HL-60 (cell line): ENCODE measurements around the gene FOLR2.
"Not testable (repeated sequence)": the region's sequence is repeated elsewhere in the genome, so short reads cannot be mapped to it uniquely, and the experiment has no call there.

Source experiments
- DNase-seq, 2 experiments: peaks; one replicate each; pipeline ENCODE4 v3.0.0-alpha.2; 2010 to 2020; ENCODE audit warnings: low read depth in 1 of 2, low spot score in 1 of 2
- H3K27ac ChIP-seq: fragments of 250-450 bp; sonication (Bioruptor Pico); replicated peaks from 2 replicates; pipeline ENCODE4 v1.5.1; 2020; ENCODE audit warnings: mild to moderate bottlenecking, moderate library complexity
- H3K27me3 ChIP-seq: fragments of 250-450 bp; sonication (Bioruptor Pico); 2 replicates; pipeline ENCODE4 v1.5.1; 2021; ENCODE audit warnings: mild to moderate bottlenecking, moderate library complexity; ENCODE audit not compliant: insufficient read depth, poor library complexity, severe bottlenecking
- H3K4me3 ChIP-seq: replicated peaks from 2 replicates; pipeline ENCODE4 v1.5.1; 2011; ENCODE audit warnings: mild to moderate bottlenecking, control low read depth, low read length; ENCODE audit not compliant: insufficient read depth
- GABPA ChIP-seq: IDR thresholded peaks from 2 replicates; pipeline ENCODE4 v1.6.1; 2012; ENCODE audit warnings: low read depth
- POLR2AphosphoS5 ChIP-seq: IDR thresholded peaks from 2 replicates; pipeline ENCODE4 v1.6.1; 2012; ENCODE audit warnings: low read depth
- SPI1 ChIP-seq: IDR thresholded peaks from 2 replicates; pipeline ENCODE4 v1.6.1; 2012; ENCODE audit warnings: low read depth, mild to moderate bottlenecking, borderline replicate concordance
- TF ChIP-seq, protein P1 (sequence below): IDR thresholded peaks from 2 replicates; pipeline ENCODE4 v1.6.1; 2012; ENCODE audit warnings: low read depth; ENCODE audit not compliant: insufficient replicate concordance
- TF ChIP-seq, protein P2 (sequence below): IDR thresholded peaks from one replicate; pipeline ENCODE4 v1.5.1; 2011; ENCODE audit warnings: low read length, control low read depth, inconsistent platforms; ENCODE audit not compliant: insufficient read depth

FOLR2 gene

DNA sequence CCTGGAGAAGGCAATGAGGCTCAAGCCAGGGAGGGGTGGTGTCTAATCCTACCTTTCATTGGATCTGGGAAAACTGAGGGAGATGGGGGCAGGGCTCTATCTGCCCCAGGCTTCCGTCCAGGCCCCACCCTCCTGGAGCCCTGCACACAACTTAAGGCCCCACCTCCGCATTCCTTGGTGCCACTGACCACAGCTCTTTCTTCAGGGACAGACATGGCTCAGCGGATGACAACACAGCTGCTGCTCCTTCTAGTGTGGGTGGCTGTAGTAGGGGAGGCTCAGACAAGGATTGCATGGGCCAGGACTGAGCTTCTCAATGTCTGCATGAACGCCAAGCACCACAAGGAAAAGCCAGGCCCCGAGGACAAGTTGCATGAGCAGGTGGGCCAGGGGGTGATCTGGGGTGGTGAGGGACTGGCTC is 24.6 kb upstream of the FOLR2 start, which contains the start of gene FOLR1:
Gene FOLR1 (plus strand): TSS at position 180 of the 421 bp plus-strand sequence. CDS start 34 bp downstream, at position 214.
- Histone ChIP-seq H3K27ac (no peak within 1 kb of the TSS), H3K27me3 (no peaks in the 10 kb centered on the region), H3K4me3 (no peak within 1 kb of the TSS)
- no peak for TF ChIP-seq SPI1
- TF ChIP-seq GABPA: no peak
- TF ChIP-seq, protein P1, sequence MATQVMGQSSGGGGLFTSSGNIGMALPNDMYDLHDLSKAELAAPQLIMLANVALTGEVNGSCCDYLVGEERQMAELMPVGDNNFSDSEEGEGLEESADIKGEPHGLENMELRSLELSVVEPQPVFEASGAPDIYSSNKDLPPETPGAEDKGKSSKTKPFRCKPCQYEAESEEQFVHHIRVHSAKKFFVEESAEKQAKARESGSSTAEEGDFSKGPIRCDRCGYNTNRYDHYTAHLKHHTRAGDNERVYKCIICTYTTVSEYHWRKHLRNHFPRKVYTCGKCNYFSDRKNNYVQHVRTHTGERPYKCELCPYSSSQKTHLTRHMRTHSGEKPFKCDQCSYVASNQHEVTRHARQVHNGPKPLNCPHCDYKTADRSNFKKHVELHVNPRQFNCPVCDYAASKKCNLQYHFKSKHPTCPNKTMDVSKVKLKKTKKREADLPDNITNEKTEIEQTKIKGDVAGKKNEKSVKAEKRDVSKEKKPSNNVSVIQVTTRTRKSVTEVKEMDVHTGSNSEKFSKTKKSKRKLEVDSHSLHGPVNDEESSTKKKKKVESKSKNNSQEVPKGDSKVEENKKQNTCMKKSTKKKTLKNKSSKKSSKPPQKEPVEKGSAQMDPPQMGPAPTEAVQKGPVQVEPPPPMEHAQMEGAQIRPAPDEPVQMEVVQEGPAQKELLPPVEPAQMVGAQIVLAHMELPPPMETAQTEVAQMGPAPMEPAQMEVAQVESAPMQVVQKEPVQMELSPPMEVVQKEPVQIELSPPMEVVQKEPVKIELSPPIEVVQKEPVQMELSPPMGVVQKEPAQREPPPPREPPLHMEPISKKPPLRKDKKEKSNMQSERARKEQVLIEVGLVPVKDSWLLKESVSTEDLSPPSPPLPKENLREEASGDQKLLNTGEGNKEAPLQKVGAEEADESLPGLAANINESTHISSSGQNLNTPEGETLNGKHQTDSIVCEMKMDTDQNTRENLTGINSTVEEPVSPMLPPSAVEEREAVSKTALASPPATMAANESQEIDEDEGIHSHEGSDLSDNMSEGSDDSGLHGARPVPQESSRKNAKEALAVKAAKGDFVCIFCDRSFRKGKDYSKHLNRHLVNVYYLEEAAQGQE: no peak
- TF ChIP-seq, protein P2, sequence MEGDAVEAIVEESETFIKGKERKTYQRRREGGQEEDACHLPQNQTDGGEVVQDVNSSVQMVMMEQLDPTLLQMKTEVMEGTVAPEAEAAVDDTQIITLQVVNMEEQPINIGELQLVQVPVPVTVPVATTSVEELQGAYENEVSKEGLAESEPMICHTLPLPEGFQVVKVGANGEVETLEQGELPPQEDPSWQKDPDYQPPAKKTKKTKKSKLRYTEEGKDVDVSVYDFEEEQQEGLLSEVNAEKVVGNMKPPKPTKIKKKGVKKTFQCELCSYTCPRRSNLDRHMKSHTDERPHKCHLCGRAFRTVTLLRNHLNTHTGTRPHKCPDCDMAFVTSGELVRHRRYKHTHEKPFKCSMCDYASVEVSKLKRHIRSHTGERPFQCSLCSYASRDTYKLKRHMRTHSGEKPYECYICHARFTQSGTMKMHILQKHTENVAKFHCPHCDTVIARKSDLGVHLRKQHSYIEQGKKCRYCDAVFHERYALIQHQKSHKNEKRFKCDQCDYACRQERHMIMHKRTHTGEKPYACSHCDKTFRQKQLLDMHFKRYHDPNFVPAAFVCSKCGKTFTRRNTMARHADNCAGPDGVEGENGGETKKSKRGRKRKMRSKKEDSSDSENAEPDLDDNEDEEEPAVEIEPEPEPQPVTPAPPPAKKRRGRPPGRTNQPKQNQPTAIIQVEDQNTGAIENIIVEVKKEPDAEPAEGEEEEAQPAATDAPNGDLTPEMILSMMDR: no peak
- no peak for TF ChIP-seq POLR2AphosphoS5
- no peak for DNase-seq

DNA sequence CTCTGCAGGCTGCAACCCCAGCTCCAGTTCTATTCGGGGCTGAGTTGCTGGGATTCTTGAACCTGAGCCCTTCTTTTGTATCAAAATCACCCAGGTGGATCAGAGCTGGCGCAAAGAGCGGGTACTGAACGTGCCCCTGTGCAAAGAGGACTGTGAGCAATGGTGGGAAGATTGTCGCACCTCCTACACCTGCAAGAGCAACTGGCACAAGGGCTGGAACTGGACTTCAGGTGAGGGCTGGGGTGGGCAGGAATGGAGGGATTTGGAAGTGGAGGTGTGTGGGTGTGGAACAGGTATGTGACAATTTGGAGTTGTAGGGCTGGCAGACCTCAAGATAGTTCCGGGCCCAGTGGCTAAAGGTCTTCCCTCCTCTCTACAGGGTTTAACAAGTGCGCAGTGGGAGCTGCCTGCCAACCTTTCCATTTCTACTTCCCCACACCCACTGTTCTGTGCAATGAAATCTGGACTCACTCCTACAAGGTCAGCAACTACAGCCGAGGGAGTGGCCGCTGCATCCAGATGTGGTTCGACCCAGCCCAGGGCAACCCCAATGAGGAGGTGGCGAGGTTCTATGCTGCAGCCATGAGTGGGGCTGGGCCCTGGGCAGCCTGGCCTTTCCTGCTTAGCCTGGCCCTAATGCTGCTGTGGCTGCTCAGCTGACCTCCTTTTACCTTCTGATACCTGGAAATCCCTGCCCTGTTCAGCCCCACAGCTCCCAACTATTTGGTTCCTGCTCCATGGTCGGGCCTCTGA is 20.9 kb upstream of the FOLR2 start:
- DNase-seq: no peak
- H3K27ac ChIP-seq: no peak overlapping the region
- no peak overlapping the region for H3K4me3 ChIP-seq
- H3K27me3 ChIP-seq: no peaks in the 10 kb centered on the region
- TF ChIP-seq, protein P1: no peak
- TF ChIP-seq SPI1: no peak
- no peak for TF ChIP-seq POLR2AphosphoS5
- TF ChIP-seq, protein P2: no peak

DNA sequence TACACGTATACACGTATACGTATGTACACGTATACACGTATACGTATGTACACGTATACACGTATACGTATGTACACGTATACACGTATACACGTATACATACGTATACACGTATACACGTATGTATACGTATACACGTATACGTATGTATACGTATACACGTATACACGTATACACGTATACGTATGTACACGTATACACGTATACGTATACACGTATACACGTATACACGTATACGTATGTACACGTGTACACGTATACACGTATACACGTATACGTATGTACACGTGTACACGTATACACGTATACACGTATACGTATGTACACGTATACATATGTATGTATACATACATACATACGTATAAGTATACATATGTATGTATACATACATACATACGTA is 15.1 kb upstream of the FOLR2 start:
- not testable (repeated sequence) for H3K4me3 ChIP-seq, DNase-seq, H3K27me3 ChIP-seq, H3K27ac ChIP-seq

DNA sequence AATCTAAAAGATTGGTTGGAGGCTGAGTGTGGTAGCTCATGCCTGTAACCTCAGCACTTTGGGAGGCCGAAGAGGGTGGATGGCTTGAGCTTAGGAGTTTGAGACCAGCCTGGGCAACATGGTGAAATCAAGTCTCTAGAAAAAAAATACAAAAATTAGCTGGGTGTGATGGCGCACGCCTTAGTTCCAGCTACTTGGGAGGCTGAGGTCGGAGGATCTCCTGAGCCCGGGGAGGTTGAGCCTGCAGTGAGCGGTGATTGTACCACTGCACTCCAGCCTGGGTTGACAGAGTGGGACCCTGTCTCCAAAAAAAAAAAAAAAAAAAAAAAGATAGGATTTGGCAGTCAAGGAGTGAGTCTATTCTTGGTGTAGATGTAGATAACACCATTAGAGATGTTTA is 14.0 kb upstream of the FOLR2 start:
- no peak for DNase-seq
- TF ChIP-seq, protein P1: no peak
- TF ChIP-seq GABPA (no peak), SPI1 (no peak), POLR2AphosphoS5 (no peak)
- TF ChIP-seq, protein P2: no peak

More for the DNA sequence above, 14.0 kb upstream of the FOLR2 start:
- H3K27me3 ChIP-seq: no peaks in the 10 kb centered on the region
- H3K4me3 ChIP-seq: no peak overlapping the region
- H3K27ac ChIP-seq: no peak overlapping the region
